MV-4-11 (cell line): ENCODE data around the gene TCF12.

ENCODE experiments used
- DNase-seq: peaks from one replicate; lab custom pipeline; 2025; lab: John Stamatoyannopoulos, UW

Gene TCF12

DNA sequence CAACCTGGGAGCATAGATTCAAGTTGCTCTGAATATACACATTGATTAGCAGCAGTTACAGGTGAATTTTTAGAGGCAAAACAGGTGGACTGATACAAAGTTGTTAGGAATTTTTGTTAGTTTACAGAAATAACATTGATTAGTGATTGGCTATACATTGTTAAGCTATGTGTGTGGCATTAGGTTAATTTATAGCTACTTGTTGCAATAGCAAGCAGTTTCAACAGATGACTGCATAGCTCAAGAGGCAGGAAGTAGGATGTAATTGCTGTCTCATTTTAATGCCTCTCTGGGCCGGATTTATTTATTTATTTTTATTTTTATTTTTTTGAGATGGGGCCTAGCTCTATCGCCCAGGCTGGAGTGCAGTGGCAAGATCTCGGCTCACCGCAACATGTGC lies 99.7 kb downstream of the TCF12 start:
- no peak for DNase-seq

DNA sequence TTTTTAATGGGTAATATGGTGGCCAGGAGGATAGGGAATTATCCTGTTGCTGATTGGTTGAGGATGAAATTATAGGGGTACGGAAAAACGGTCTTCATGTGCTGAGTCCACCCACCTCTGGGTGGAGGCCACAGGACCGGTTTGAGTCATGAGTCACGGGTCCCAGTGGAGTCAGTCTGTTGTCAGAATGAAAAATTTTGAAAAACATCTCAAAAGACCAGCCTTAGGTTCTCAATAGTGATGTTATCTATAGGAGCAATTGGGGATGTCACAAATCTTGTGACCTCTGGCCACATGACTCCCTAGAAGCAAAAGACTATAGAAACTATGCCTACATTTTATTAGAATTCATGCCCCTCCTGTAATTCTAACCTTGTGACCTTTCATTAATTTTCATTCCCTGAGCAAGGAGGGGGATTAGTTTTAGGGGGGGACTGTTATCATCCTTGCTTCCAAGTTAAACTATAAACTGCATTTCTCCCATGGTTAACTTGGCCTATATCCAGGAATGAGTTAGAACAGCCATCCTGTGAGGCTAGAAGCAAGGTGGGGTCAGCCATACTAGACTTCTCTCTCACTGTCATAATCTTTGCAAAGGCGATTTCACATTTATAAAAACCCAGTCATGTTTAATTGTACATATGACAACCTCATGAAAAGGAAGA lies 101.2 kb downstream of the TCF12 start:
- DNase-seq, result no peak

GRCh38 chr15:57025264-57025926 lies 107.0 kb downstream of the TCF12 start:
- peak; percentile 48 for DNase-seq

DNA sequence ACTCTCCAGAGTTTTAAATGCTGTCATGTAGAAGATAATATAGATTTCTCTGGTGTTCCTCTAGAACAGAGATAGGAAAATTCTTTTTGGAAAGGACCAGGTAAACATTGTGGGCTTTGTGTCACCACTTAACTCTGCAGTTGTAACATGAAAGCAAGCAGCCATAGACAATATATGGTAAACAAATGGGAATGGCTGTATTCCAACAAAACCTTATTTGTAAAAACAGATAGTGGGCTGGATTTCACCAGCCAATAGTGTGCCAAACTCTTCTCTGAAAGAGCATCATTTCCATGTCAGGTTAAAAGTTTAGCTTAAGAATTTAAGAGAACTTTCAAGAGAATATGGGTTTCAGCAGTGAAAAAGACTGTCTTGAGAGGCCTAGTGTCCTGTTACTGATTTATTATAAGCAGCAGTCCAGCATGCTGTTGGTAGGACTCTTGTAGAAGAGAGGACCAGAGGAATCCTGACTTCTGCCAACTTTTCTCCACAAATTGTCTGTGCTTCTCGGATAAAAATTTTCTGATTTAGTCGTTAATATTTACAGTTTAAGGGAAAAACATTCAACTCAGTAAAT lies 107.7 kb downstream of the TCF12 start:
- no peak for DNase-seq

GRCh38 chr15:57027596-57027995 lies 109.2 kb downstream of the TCF12 start:
- DNase-seq, result no peak

GRCh38 chr15:57028176-57028575 lies 109.7 kb downstream of the TCF12 start:
- no peak for DNase-seq

- DNase-seq, result no peak
Observed at GRCh38 chr15:57030011-57030410, 111.6 kb downstream of the TCF12 start.

DNA sequence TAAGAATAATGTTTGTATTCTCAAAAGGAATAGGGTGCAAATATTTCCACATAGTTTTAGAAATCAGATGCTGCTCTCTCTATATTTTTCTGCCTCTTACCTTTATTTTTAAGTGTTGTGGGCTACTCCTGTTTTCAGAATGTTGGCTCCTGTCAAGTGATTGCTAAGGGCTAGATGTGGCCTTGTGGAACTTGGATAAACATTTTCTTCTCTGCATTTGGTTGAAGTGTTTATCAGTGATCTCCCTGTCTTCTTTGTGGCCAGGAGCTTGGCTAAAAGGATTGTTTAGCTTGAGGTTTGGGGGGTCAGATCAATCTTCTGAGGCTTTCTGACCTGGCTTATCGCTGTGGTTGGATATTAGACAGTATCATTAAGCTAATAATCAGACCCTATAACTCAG lies 112.6 kb downstream of the TCF12 start:
- no peak for DNase-seq

DNA sequence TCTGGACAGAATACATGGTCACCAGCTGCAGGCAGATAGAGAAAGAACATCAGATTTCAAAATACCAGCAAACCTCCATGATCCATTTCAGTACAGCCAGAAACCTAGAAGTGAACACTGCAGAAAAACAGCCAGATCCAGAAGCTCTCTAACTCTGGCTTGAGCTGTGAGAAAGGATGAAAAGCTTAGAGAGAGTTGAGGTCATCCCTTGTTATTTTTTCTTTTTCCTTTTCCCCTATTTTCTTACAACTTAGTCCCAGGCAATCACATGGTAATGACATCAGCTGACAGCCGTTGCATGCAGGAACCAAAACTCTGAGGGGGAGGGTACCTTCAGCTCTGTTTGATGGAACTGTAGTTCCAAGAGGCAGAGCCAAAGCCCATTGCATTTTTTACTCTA lies 113.2 kb downstream of the TCF12 start:
- DNase-seq, result peak; percentile 75

DNA sequence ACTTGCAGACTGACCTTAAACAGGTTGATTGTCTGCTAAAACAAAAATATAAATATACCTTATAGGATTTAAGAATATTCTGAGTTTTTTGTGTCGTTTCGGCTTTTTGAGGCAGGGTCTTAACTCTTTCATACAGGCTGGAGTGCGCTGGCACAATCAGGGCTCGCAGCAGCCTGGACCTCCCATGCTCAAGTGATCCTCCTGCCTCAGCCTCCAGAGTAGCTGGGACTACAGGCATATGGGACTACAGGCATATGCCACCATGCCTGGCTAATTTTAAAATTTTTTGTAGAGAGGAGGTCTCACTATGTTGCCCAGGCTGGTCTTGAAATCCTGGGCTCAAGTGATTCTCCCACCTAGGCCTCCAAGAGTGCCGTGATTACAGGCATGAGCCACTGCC lies 113.9 kb downstream of the TCF12 start:
- DNase-seq, result no peak

GRCh38 chr15:57033715-57034439 lies 115.4 kb downstream of the TCF12 start:
- no peak for DNase-seq

DNA sequence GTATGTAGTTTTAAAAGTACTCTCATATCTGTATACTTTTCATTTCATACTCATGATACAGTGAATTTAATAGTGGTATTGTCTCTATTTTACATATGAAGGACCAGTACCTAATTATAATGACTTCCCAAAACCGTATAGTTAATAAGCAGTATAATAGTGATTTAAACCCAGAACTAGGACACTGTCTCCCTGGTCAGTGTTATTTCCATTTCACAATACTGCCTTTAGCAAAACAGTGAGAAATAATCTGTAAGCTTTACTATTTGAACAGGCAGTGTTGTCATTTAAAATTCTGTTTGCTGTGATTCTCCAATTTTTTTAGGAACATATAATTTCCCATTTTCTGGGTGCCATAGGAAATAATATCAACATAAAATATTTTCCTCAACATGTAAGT lies 116.2 kb downstream of the TCF12 start:
- DNase-seq, result no peak

DNA sequence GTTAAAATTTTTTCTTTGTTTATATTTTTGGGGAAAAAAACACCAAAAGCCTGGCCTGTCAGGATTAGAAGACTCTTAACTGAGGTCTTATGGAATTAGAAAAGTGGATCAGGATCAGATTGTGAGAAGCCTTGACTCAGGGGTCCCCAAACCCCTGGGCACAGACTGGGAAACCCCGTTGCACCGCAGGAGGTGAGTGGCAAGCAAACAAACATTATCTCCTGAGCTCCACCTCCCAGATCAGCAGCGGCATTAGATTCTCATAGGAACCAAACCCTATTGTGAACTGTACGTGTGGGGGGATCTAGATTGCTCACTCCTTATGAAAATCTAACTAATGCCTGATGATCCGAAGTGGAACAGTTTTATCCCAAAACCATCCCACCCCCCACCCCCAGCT lies 117.2 kb downstream of the TCF12 start:
- no peak for DNase-seq

DNA sequence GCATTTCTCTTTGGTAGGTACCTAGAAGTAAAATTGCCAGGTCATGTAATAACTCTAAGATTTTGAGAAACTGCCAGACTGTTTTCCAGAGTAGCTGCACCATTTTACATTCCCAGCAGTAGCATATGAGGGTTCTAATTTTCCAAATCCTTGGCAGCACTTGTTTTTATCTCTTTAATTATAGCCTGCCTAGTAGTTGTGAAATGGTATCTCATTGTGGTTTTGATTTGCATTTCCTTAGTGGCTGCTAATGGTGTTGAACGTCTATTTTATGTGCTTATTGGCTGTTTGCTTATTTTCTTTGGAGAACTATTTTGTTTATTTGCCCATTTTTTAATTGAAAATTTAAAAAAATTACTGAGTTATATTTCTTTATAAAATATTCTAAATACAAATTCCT lies 117.9 kb downstream of the TCF12 start:
- no peak for DNase-seq

DNA sequence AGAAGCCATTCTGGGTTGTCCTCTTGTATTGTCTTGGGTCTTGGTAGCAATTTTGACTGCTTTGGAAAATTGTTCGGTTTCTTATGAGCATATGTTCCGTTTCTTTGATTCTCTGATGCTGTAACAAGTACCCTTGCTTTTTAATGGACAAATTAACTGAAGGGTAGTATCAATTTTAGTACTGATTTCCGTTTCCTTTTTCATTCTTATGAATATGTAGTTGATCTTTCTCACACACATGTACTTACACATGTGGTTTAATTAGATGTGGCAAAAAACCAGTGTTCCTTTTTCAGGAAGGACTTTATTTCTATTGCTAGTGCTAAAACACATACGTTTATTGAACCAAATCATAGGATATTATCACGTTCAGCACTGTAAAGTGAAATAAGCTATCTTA lies 119.1 kb downstream of the TCF12 start:
- no peak for DNase-seq

GRCh38 chr15:57038040-57038439 lies 119.6 kb downstream of the TCF12 start:
- DNase-seq, result no peak

DNA sequence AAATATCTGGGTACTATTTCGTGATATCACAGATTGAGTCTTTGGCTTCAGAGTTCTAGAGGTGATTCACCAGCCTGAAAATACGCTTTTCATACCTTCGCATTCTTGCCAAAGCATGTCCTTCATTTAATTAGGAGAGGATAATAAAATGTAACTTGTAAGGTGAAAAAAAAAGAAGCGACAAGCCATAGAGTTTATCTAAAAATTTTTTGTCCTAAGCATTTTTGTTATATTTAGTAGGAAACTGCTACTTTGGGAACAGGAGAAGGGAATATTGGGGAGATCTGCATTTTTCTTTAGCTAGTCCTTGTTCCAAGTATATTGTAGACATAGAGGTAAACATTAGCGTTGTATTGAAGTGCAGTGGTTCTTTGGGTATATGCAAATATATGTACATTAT lies 120.1 kb downstream of the TCF12 start:
- no peak for DNase-seq

DNA sequence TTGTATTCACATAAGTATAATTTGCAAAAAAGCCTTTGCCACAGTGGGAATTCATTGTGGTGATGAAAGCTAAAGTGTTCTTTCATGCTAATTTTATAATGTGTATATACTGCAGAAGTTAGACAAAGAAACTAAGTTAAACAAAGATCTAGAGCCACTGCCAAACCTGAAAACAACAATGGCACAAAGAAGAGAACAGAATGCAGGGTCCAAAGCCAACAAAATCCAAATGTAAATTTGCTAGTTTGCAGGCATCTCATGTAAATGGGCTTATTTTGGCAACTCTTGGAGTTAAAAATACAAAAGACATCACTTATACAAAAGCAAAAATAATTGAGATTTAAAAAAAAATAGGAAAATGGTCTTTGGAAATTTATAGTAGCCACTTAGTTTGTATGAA lies 123.0 kb downstream of the TCF12 start:
- no peak for DNase-seq

DNA sequence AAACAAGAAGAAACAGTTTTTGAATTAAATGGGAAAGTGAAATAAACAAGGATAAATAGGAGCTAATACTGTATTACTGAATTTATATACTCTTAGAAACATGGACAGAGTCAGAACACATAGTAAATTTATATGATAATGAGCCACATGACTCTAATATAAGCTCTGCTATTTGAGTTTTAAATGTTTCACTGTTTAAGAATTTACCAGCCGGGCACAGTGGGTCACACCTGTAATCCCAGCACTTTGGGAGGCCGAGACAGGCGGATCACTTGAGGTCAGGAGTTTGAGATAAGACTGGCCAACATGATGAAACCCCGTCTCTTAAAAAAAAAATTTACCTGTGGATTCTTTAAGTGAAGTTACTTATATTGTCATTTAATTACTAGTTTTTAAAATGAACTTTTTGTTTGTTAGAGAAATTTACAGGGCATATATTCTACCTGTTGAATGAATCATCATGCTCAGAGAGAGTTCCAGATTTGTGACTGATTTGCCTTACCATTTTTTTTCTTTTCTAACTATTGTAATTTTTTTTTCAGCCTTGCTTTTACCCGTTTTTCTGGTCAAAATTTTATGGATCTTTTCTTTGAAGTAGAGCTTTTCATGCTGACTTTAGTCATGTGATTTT lies 125.7 kb downstream of the TCF12 start:
- DNase-seq, result no peak

- no peak for DNase-seq
Observed at GRCh38 chr15:57044970-57045369, 126.5 kb downstream of the TCF12 start.

GRCh38 chr15:57045741-57046382 lies 127.4 kb downstream of the TCF12 start:
- DNase-seq, result no peak

DNA sequence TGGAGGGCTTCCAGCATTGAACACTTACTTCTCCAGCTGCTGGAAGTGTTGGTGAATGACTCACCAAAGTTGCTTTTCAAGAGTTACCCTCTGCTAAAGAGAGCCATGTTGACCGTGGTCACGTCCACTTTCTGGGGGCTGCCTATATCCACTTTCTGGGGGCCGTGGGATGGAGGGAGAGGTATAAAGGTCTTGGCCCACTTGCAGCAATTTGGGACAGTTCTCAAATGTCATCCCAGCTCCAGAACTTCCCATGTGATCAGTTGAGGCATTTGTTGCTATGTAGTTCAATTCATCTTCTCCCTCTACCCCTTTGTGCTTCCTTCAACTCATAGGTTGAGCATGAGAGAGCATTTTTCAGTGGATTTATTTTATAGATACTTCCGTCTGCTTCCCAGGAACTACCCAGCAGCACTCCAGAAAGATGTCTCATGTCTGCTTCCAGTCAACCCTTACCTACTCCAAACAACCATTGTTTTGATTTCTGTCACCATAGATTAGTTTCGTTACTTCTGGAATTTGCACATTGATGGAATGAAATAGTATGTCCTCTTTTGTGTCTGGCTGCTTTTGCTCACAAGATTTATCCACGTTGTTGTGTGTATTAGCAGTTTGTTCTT lies 130.6 kb downstream of the TCF12 start:
- DNase-seq, result no peak
